GM19238 (cell line): ENCODE results near the gene TENT5D.
"Not testable (repeated sequence)": the region's sequence is repeated elsewhere in the genome, so short reads cannot be mapped to it uniquely, and the experiment has no call there.

Experiments
- DNase-seq: peaks from one replicate; pipeline ENCODE4 v3.0.0; 2011; ENCODE audit warnings: low spot score; ENCODE audit not compliant: insufficient read length

The TENT5D gene

DNA sequence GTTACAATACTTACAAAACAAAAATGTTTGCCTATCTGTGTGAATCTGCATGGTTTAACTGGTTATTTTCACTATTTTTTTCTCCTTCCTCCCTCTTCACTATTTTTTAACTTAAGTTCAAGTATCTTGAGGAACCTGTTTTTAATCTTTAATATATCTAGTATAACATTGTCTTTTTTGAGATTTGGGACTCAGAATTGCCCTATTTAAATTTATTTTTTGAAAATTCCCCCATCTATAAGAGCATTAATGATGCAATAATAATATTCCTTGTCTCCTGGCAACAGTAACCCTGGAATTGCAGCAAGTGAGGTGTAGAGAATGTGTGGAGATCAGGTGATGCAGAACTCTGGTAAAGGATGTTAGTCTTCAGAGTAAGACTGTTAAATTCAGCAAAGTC, at the start of gene TENT5D:
Gene TENT5D, plus strand, starts transcription at position 301 of the 400 bp plus-strand sequence. CDS start 22,093 bp downstream, outside the sequence.
- no peak for DNase-seq

GRCh38 chrX:80385651-80386050, 34.6 kb upstream of the TENT5D start:
- not testable (repeated sequence) for DNase-seq

DNA sequence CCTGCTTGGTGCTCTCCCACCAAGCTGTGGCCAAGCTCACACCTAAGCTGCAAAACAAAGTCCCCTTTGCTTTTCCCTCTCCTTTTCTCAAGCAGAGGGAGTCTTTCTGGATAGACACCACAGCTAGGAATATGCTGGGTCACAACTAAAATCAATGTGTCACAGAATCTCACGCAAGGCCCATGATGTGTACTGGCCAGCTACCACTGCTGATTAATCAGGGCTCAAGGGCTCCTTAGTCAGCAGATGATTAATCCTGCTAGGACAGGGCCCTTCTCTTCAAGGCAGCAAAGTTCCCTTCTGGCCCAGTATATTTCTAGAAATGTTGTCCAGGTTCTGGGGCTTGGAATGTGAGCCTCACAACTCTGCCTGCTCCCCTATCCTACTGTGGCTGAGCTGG, 32.0 kb upstream of the TENT5D start:
- DNase-seq = no peak

DNA sequence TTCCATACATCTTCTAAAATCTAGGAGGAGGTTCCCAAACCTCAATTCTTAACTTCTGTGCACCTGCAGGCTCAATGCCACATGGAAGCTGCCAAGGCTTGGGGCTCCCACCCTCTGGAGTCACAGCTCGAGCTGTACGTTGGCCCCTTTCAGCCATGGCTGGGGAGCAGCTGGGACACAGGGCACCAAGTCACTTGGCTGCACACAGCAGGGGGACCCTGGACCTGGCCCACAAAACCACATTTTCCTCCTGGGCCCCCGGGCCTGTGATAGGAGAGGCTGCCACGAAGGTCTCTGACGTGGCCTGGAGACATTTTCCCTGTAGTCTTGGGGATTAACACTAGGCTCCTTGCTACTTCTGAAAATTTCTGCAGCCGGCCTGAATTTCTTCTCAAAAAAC, 8.2 kb upstream of the TENT5D start:
- no peak for DNase-seq

- DNase-seq = no peak
These were observed 2.8 kb downstream of the TENT5D start for GRCh38 chrX:80423000-80423399.

GRCh38 chrX:80423744-80424143, 3.5 kb downstream of the TENT5D start:
- DNase-seq = no peak

- DNase-seq = no peak
These were observed 10.7 kb downstream of the TENT5D start for GRCh38 chrX:80430826-80431504.

DNA sequence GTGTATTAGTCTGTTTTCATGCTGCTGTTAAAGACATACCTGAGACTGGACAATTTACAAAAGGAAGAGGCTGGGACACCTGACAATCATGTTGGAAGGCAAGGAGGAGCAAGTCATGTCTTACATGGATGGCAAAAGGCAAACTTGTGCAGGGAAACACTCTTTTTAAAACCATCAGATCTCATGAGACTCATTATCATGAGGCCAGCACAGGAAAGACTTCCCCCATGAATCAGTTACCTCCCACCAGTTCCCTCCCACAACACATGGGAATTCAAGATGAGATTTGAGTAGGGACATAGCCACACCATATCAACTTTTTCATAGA, 11.2 kb downstream of the TENT5D start:
- no peak for DNase-seq

GRCh38 chrX:80432441-80432840, 12.2 kb downstream of the TENT5D start:
- no peak for DNase-seq

- DNase-seq = no peak
These were observed 12.6 kb downstream of the TENT5D start for GRCh38 chrX:80432863-80433262.

DNA sequence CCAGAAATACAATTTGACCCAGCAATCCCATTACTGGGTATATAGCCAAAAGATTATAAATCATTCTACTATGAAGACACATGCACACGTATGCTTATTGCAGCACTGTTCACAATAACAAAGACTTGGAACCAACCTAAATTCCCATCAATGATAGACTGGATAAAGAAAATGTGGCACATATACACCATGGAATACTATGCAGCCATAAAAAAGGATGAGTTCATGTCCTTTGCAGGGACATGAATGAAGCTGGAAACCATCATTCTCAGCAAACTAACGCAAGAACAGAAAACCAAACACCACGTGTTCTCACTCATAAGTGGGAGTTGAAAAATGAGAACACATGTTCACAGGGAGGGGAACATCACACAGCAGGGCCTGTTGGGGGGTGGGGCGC, 47.9 kb downstream of the TENT5D start:
- not testable (repeated sequence) for DNase-seq

DNA sequence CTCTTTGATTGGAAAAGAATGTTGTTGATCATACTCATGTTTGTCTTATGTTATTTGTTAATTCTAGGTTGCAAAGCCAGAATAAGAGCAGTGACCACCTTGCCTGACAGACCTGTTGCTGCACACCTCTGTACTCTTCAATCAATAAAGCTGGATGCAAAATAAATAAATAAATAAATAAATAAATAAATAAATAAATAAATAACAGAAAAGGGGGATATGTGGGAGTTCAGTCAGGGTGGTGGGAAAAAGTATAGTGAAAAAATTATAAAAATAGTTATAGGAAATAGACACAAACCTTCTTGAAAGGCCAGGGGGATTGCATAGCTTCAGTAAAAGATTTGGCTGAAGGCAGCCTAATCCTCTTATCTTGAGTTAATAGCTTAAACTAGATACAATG, 51.3 kb downstream of the TENT5D start:
- no peak for DNase-seq

GRCh38 chrX:80485543-80485942, 65.3 kb downstream of the TENT5D start:
- DNase-seq = no peak

- no peak for DNase-seq
These were observed 66.1 kb downstream of the TENT5D start for GRCh38 chrX:80486299-80486698.

DNA sequence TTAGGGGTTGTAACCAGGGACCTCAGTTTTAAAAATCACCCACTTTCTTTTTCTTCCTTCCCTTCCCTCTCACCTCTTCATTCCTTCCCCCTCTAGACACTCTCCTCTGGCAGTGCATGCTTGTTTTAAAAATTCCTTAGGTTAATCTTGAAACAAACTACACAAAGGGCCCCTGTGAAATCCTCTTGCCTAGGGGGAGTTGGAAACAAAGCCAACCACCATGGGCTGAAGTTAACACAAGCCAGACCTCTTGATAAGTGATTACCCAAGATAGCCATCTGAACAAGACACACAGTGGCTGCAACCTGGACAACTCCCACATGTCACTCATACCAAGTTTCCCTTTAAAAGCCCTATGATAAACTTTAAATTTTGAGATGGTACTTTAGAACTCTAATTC, 68.9 kb downstream of the TENT5D start:
- no peak for DNase-seq
